HepG2 (cell line): Measurements from ENCODE around the gene TREH. TPM values are rescaled to one million over a fixed set of nuclear protein-coding genes. Genes with fewer than 3 reads are reported as not detected.

Experiments
- ATAC-seq: fragments of 200-7000 bp; cut with Tn5 transposase; 3 replicates; pipeline ENCODE4 v1.9.1; 2020; ENCODE audit warnings: mild to moderate bottlenecking, moderate library complexity
- BruUV-seq: library from RNA; stranded (reverse); fragments of 400-500 nt; replicated peaks from 2 replicates; lab custom pipeline; 2021; lab: Mats Ljungman, UMichigan
- CTCF ChIA-PET: fragments of 300-600 bp; formaldehyde crosslinking; extraction: SDS; loops from one replicate; lab custom pipeline; 2021; ENCODE audit warnings: low total read pairs, inconsistent platforms, low intra/inter-chr PET ratio; lab: Yijun Ruan, JAX
- POLR2A ChIA-PET: fragments of 350-600 bp; sonication (Branson Sonifier 250); formaldehyde crosslinking; loops from one replicate; lab custom pipeline; 2020; ENCODE audit warnings: antibody characterized with exemption, inconsistent platforms; lab: Yijun Ruan, JAX
- DNase-seq: peaks from one replicate; pipeline ENCODE4 v3.0.0-alpha.2; 2015; ENCODE audit warnings: low spot score
- FAIRE-seq: peaks from 3 replicates; lab custom pipeline; 2011; peaks lifted over from hg19 to GRCh38; lab: Jason Lieb, UNC
- H2AFZ ChIP-seq: one replicate; pipeline ENCODE4 v1.6.1; 2011; ENCODE audit warnings: low read length, inconsistent platforms
- H3K27ac ChIP-seq: fragments of 300-600 bp; 3 replicates; pipeline ENCODE4 v1.8.0; 2011; ENCODE audit warnings: mixed run types, mild to moderate bottlenecking, mixed read lengths, low read length, inconsistent platforms; ENCODE audit not compliant: insufficient read depth; ENCODE audit errors: extremely low read length
- H3K27me3 ChIP-seq, 2 experiments: fragments of 200-600 bp in 1 of 2; 2 replicates in 1 of 2; 3 replicates in 1 of 2; pipeline versions ENCODE4 v1.6.0 to v1.8.0; 2011; ENCODE audit warnings: low read length in 2 of 2, mild to moderate bottlenecking in 2 of 2, moderate library complexity in 2 of 2, inconsistent platforms in 1 of 2; ENCODE audit not compliant: insufficient read depth in 2 of 2, control insufficient read depth in 1 of 2
- H3K36me3 ChIP-seq, 2 experiments: fragments of 200-600 bp in 1 of 2; replicated peaks in 1 of 2; 2 replicates in 1 of 2; 3 replicates in 1 of 2; pipeline versions ENCODE4 v1.5.1 to v1.8.0; 2011; ENCODE audit warnings: low read length in 2 of 2, inconsistent platforms in 1 of 2; ENCODE audit not compliant: insufficient read depth in 2 of 2, control insufficient read depth in 1 of 2
- H3K4me1 ChIP-seq: 2 replicates; pipeline ENCODE4 v1.5.1; 2012; ENCODE audit warnings: low read length, inconsistent platforms; ENCODE audit not compliant: insufficient read depth
- H3K4me2 ChIP-seq: 2 replicates; pipeline ENCODE4 v1.6.0; 2011; ENCODE audit warnings: low read depth, low read length, inconsistent platforms
- H3K4me3 ChIP-seq, 3 experiments: fragments of 200-600 bp in 1 of 3; sonication (generic), shearing (Covaris generic) in 1 of 3; replicated peaks in 1 of 3; 2 replicates each; pipeline ENCODE4 v1.5.1; 2011 to 2016; ENCODE audit warnings: low read length in 3 of 3, inconsistent platforms in 2 of 3, low read depth in 2 of 3, mild to moderate bottlenecking in 2 of 3, control low read depth in 1 of 3, mixed read lengths in 1 of 3; ENCODE audit not compliant: insufficient read depth in 1 of 3
- H3K79me2 ChIP-seq: one replicate; pipeline ENCODE4 v1.6.1; 2011; ENCODE audit warnings: low read length, inconsistent platforms; ENCODE audit not compliant: insufficient read depth
- H3K9ac ChIP-seq: 2 replicates; pipeline ENCODE4 v1.6.0; 2011; ENCODE audit warnings: mild to moderate bottlenecking, low read depth, low read length, inconsistent platforms; ENCODE audit not compliant: insufficient read depth
- H3K9me3 ChIP-seq: 2 replicates; pipeline ENCODE4 v1.5.1; 2012; ENCODE audit warnings: mild to moderate bottlenecking, low read length
- H4K20me1 ChIP-seq: 2 replicates; pipeline ENCODE4 v1.6.0; 2011; ENCODE audit warnings: inconsistent platforms, mild to moderate bottlenecking, low read length, moderate library complexity; ENCODE audit not compliant: insufficient read depth
- FOXO1 ChIP-seq: sonication (generic); formaldehyde crosslinking; IDR thresholded peaks from 2 replicates; pipeline ENCODE4 v1.4.0; 2020; ENCODE audit warnings: missing genetic modification reagents
- IKZF5 ChIP-seq: IDR thresholded peaks from 2 replicates; pipeline ENCODE4 v1.6.1; 2018; ENCODE audit warnings: missing genetic modification reagents, mild to moderate bottlenecking, missing compliant biosample characterization
- JARID2 ChIP-seq: sonication (generic); formaldehyde crosslinking; IDR thresholded peaks from 2 replicates; pipeline ENCODE4 v1.8.1; 2023; ENCODE audit warnings: missing genetic modification reagents, inconsistent platforms; ENCODE audit not compliant: insufficient replicate concordance
- NR2F1 ChIP-seq, 2 experiments: fragments of 450-650 bp in 1 of 2; formaldehyde crosslinking in 1 of 2; IDR thresholded peaks; 2 replicates each; pipeline versions ENCODE4 v1.5.0 to v1.6.1; 2016 to 2020; ENCODE audit warnings: mild to moderate bottlenecking in 1 of 2, missing compliant biosample characterization in 1 of 2, missing genetic modification reagents in 1 of 2, moderate library complexity in 1 of 2
- PAXIP1 ChIP-seq: sonication (generic); formaldehyde crosslinking; conservative IDR thresholded peaks from 2 replicates; pipeline ENCODE4 v1.4.0; 2020; ENCODE audit warnings: mild to moderate bottlenecking, missing genetic modification reagents, moderate library complexity
- RARA ChIP-seq: IDR thresholded peaks from 2 replicates; pipeline ENCODE4 v1.6.1; 2016; ENCODE audit warnings: missing genetic modification reagents, missing compliant biosample characterization
- SIX1 ChIP-seq: sonication (generic); formaldehyde crosslinking; IDR thresholded peaks from 2 replicates; pipeline ENCODE4 v1.4.0; 2020; ENCODE audit warnings: missing genetic modification reagents, borderline replicate concordance
- SNRNP70 ChIP-seq: fragments of 200-400 bp; formaldehyde crosslinking; IDR thresholded peaks from 2 replicates; pipeline ENCODE4 v1.6.1; 2017; ENCODE audit warnings: mild to moderate bottlenecking, low read depth, low read length, moderate library complexity
- SUZ12 ChIP-seq: fragments of 150-350 bp; IDR thresholded peaks from 2 replicates; pipeline ENCODE4 v1.6.1; 2014; ENCODE audit warnings: low read depth, low read length
- ZEB1 ChIP-seq: IDR thresholded peaks from 2 replicates; pipeline ENCODE4 v1.6.1; 2012; ENCODE audit warnings: mild to moderate bottlenecking, low read depth, inconsistent platforms; ENCODE audit not compliant: insufficient replicate concordance
- ZNF235 ChIP-seq: sonication (generic); formaldehyde crosslinking; IDR thresholded peaks from 2 replicates; pipeline ENCODE4 v1.8.1; 2023; ENCODE audit warnings: mild to moderate bottlenecking, missing genetic modification reagents, borderline replicate concordance
- ZNF605 ChIP-seq: sonication (generic); formaldehyde crosslinking; IDR thresholded peaks from 2 replicates; pipeline ENCODE4 v1.8.0; 2022; ENCODE audit warnings: mild to moderate bottlenecking, missing genetic modification reagents
- ZNF788 ChIP-seq: sonication (generic); formaldehyde crosslinking; IDR thresholded peaks from 2 replicates; pipeline ENCODE4 v1.5.0; 2020; ENCODE audit warnings: mild to moderate bottlenecking, missing genetic modification reagents, borderline replicate concordance
- WGBS: methylation state at CpG from one replicate; pipeline ENCODE4 v1.1.6; 2017; ENCODE audit warnings: low lambda C conversion rate; 5-methylcytosine and 5-hydroxymethylcytosine counted together
- in situ Hi-C: cut with HindIII; loops from 2 replicates; pipeline ENCODE4 v1.10.0; 2017; ENCODE audit warnings: low pct_unique_long_range_greater_than_20kb; ENCODE audit not compliant: extremely low pct_ligation_motif_present
- intact Hi-C: fragments of 100-400 bp; cut with micrococcal nuclease; formaldehyde crosslinking; loops from one replicate; pipeline ENCODE4 v1.10.0; 2022; ENCODE audit not compliant: unreplicated experiment
- polyA plus RNA-seq, 8 experiments: library from polyadenylated mRNA; depleted of rRNA in 3 of 8; stranded (reverse) in 7 of 8; unstranded in 1 of 8; fragments of >200 nt; fragmentation: Illumina TruSeq in 4 of 8; extraction: Trizol in 4 of 8; gene quantifications; 2 replicates each; pipeline versions ENCODE4 v1.2.1 to v1.2.3, GENCODE V29; 2011 to 2016; ENCODE audit warnings: low read depth in 4 of 8, missing spikeins in 1 of 8, mixed read lengths in 1 of 8; ENCODE audit not compliant: insufficient read depth in 1 of 8
- total RNA-seq, 5 experiments: library from RNA; depleted of rRNA; stranded (reverse); fragments of >200 nt; fragmentation: Illumina TruSeq; extraction: Trizol; gene quantifications; 2 replicates each; pipeline ENCODE4 v1.2.3, GENCODE V29; 2016; ENCODE audit warnings: low read depth in 1 of 5
- TF ChIP-seq, protein P1 (sequence below): sonication (generic); formaldehyde crosslinking; IDR thresholded peaks from 2 replicates; pipeline ENCODE4 v1.9.0; 2021; ENCODE audit warnings: mild to moderate bottlenecking, missing genetic modification reagents

The TREH gene
- total and polyA plus RNA-seq, 2 of the 13 experiments (the other 11 are each of a cell fraction or from before 2014, with no cell fraction given): 0.53 to 0.86 TPM

DNA sequence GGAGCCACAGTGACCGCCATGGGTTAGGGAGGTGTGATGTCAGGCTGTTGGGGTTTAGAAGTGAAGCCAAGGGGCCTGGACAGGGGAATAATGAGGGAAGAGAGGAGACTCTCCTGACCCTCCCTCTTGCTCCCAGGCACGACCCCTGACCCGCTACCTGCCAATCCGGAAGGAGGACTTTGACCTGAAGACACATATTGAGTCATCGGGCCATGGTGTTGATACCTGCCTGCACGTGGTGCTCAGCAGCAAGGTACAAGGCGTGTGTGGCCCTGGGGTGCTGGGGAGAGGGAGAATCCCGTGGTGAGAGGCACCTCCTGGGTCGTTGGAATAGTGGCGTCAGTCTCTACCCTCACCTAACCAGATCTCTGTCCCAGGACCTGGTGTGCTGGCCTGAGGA is 29.5 kb downstream of the TREH start:
- peak; percentile 34 for DNase-seq
- Histone ChIP-seq H3K36me3 (peaks cover 18 to 29% of the 10 kb centered on the region in 2 experiments; a peak in 4 of 5 replicates), H3K9me3 (no peaks in the 10 kb centered on the region), H2AFZ (no peak overlapping the region), H3K27me3 (no peaks in the 10 kb centered on the region), H3K27ac (no peak overlapping the region), H3K4me1 (peaks cover 22% of the 10 kb centered on the region), H4K20me1 (no peaks in the 10 kb centered on the region), H3K4me2 (no peak overlapping the region), H3K79me2 (no peaks in the 10 kb centered on the region), H3K9ac (no peak overlapping the region), H3K4me3 (no peak overlapping the region)
- in situ Hi-C loops: no loop called here
- peak; percentile 65 for ATAC-seq
- intact Hi-C loops: no loop called here
- POLR2A ChIA-PET: no interaction called here
- CTCF ChIA-PET: no interaction called here
- WGBS: 60% methylated on average over 10 of the region's 10 CpGs
- no TSS peak for BruUV-seq
- no peak for FAIRE-seq
- peak; percentile 73 to 78; a peak in 3 of 4 replicates for TF ChIP-seq NR2F1 (CRISPR knock-in tag; IDR thresholded peaks at IDR 0.05)
- no peak for TF ChIP-seq SUZ12
- peak; percentile 82 for TF ChIP-seq RARA (CRISPR knock-in tag)
- TF ChIP-seq FOXO1 (CRISPR knock-in tag): peak; percentile 64; the same call in 1 of the 2 replicates
- no peak for TF ChIP-seq SIX1 (CRISPR knock-in tag)
- TF ChIP-seq IKZF5 (CRISPR knock-in tag): 0 out of 2 replicates have a peak, but pooled peaks have one; percentile 16
- peak; percentile 87 for TF ChIP-seq ZEB1
- peak; percentile 70 for TF ChIP-seq PAXIP1
- no peak for TF ChIP-seq ZNF235 (CRISPR knock-in tag)
- TF ChIP-seq, protein P1, sequence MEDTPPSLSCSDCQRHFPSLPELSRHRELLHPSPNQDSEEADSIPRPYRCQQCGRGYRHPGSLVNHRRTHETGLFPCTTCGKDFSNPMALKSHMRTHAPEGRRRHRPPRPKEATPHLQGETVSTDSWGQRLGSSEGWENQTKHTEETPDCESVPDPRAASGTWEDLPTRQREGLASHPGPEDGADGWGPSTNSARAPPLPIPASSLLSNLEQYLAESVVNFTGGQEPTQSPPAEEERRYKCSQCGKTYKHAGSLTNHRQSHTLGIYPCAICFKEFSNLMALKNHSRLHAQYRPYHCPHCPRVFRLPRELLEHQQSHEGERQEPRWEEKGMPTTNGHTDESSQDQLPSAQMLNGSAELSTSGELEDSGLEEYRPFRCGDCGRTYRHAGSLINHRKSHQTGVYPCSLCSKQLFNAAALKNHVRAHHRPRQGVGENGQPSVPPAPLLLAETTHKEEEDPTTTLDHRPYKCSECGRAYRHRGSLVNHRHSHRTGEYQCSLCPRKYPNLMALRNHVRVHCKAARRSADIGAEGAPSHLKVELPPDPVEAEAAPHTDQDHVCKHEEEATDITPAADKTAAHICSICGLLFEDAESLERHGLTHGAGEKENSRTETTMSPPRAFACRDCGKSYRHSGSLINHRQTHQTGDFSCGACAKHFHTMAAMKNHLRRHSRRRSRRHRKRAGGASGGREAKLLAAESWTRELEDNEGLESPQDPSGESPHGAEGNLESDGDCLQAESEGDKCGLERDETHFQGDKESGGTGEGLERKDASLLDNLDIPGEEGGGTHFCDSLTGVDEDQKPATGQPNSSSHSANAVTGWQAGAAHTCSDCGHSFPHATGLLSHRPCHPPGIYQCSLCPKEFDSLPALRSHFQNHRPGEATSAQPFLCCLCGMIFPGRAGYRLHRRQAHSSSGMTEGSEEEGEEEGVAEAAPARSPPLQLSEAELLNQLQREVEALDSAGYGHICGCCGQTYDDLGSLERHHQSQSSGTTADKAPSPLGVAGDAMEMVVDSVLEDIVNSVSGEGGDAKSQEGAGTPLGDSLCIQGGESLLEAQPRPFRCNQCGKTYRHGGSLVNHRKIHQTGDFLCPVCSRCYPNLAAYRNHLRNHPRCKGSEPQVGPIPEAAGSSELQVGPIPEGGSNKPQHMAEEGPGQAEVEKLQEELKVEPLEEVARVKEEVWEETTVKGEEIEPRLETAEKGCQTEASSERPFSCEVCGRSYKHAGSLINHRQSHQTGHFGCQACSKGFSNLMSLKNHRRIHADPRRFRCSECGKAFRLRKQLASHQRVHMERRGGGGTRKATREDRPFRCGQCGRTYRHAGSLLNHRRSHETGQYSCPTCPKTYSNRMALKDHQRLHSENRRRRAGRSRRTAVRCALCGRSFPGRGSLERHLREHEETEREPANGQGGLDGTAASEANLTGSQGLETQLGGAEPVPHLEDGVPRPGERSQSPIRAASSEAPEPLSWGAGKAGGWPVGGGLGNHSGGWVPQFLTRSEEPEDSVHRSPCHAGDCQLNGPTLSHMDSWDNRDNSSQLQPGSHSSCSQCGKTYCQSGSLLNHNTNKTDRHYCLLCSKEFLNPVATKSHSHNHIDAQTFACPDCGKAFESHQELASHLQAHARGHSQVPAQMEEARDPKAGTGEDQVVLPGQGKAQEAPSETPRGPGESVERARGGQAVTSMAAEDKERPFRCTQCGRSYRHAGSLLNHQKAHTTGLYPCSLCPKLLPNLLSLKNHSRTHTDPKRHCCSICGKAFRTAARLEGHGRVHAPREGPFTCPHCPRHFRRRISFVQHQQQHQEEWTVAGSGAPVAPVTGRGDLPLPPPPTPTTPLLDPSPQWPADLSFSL: no peak
- 0 out of 2 replicates have a peak, but pooled peaks have one; percentile 34 for TF ChIP-seq ZNF788 (CRISPR knock-in tag)
- no peak for TF ChIP-seq JARID2
- TF ChIP-seq SNRNP70: no peak
- no peak; the same call in 1 of the 2 replicates for TF ChIP-seq ZNF605 (CRISPR knock-in tag)
